ENCODE data around the gene GOLGA6B.
"Not testable (repeated sequence)": the region's sequence is repeated elsewhere in the genome, so short reads cannot be mapped to it uniquely, and the experiment has no call there.

DNA sequence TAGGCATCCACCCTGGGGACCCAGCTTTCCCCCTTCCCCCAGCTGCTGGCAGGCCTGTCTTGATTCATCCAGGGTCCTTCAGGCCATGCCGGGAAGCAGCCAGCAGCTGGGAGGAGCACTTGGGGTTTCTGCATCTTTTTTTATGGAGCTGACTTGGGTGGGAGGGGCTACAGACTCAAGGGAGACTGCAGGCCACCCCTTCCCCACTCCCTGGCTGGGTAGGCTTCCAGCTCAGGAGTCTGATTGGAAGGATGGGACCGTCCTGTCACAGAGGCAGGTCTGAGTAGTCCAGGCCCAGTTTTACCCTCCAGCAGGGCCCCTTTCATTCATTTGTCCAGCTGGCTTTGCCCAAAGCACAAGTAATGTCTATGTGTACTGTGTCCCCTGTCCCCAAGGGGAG lies 12.2 kb upstream of the GOLGA6B start:
- TF ChIP-seq CHD1 (IDR thresholded peaks at IDR 0.05; ENCODE audit: low read depth, low read length); MAFK (IDR thresholded peaks at IDR 0.05; ENCODE audit: low read depth, low read length); RAD21 (IDR thresholded peaks at IDR 0.05; ENCODE audit: low read length); CEBPB (IDR thresholded peaks at IDR 0.05; ENCODE audit: low read depth, low read length); CTCF (conservative IDR thresholded peaks at IDR 0.05; ENCODE audit: low read depth, low read length); POLR2A (IDR thresholded peaks at IDR 0.05; ENCODE audit: low read depth, low read length); MXI1 (IDR thresholded peaks at IDR 0.05; ENCODE audit: borderline replicate concordance, low read depth, low read length): not testable (repeated sequence)

All from IMR-90 (cell line).